ENCODE data around the gene ZRANB1.

GRCh38 chr10:124977161-124977560, 35.2 kb downstream of the ZRANB1 start:
- TF ChIP-seq, protein P1, sequence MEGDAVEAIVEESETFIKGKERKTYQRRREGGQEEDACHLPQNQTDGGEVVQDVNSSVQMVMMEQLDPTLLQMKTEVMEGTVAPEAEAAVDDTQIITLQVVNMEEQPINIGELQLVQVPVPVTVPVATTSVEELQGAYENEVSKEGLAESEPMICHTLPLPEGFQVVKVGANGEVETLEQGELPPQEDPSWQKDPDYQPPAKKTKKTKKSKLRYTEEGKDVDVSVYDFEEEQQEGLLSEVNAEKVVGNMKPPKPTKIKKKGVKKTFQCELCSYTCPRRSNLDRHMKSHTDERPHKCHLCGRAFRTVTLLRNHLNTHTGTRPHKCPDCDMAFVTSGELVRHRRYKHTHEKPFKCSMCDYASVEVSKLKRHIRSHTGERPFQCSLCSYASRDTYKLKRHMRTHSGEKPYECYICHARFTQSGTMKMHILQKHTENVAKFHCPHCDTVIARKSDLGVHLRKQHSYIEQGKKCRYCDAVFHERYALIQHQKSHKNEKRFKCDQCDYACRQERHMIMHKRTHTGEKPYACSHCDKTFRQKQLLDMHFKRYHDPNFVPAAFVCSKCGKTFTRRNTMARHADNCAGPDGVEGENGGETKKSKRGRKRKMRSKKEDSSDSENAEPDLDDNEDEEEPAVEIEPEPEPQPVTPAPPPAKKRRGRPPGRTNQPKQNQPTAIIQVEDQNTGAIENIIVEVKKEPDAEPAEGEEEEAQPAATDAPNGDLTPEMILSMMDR (conservative IDR thresholded peaks at IDR 0.05; ENCODE audit: low read length), result no peak
- TF ChIP-seq EZH2phosphoT487 (IDR thresholded peaks at IDR 0.05; ENCODE audit: borderline replicate concordance, low read depth, low read length), result no peak

All from OCI-LY7 (cell line).